Uterus (tissue), 4 donors: ENCODE results near the gene NUP54. TPM values are rescaled to one million over a fixed set of nuclear protein-coding genes. Genes with fewer than 3 reads are reported as not detected.
A peak's percentile ranks its signal among the peaks of the same experiment; 100 is the strongest.

Source experiments
- DNase-seq, 2 donors: peaks; one replicate each; pipeline ENCODE4 v3.0.0-alpha.2; 2019 to 2020
- H3K27ac ChIP-seq, 2 donors: fragments of 200-600 bp; sonication (generic); 1 replicate in 1 of 2; 2 replicates in 1 of 2; pipeline ENCODE4 v1.5.1; 2016 to 2018
- H3K27me3 ChIP-seq, 2 donors: fragments of 200-600 bp; sonication (generic); one replicate each; pipeline ENCODE4 v1.5.1; 2018 to 2019; ENCODE audit warnings: control low read depth in 1 of 2
- H3K36me3 ChIP-seq, 2 donors: fragments of 200-600 bp; sonication (generic); one replicate each; pipeline ENCODE4 v1.5.1; 2019; ENCODE audit warnings: control low read depth in 1 of 2
- H3K4me1 ChIP-seq, 2 donors: fragments of 200-600 bp; sonication (generic); one replicate each; pipeline ENCODE4 v1.5.1; 2018 to 2019; ENCODE audit warnings: control low read depth in 1 of 2
- H3K4me3 ChIP-seq, 2 donors: fragments of 200-600 bp; sonication (generic); 1 replicate in 1 of 2; 2 replicates in 1 of 2; pipeline ENCODE4 v1.5.1; 2018 to 2019; ENCODE audit warnings: mild to moderate bottlenecking in 1 of 2
- H3K9me3 ChIP-seq, 2 donors: fragments of 200-600 bp; sonication (generic); one replicate each; pipeline ENCODE4 v1.5.1; 2019; ENCODE audit warnings: control low read depth in 1 of 2
- POLR2A ChIP-seq, 2 donors: fragments of 450-650 bp; IDR thresholded peaks; one replicate each; pipeline ENCODE4 v1.6.1; 2016; ENCODE audit warnings: antibody characterized with exemption in 2 of 2, mild to moderate bottlenecking in 1 of 2, moderate library complexity in 1 of 2
- intact Hi-C: fragments of 100-400 bp; cut with DNase I; formaldehyde crosslinking; loops from one replicate; pipeline ENCODE4 v1.15.1; 2023; ENCODE audit warnings: low total_unique reads
- total RNA-seq, 4 donors: library from RNA; depleted of rRNA in 3 of 4; stranded (reverse); fragments of >200 nt in 3 of 4; gene quantifications; one replicate each; pipeline versions ENCODE4 v1.1.0 to v1.2.4, GENCODE V29; 2014 to 2023
- TF ChIP-seq, protein P1 (sequence below), 4 experiments: fragments of 200-600 bp in 2 of 4; fragments of 450-650 bp in 2 of 4; sonication (generic) in 2 of 4; IDR thresholded peaks; one replicate each; pipeline ENCODE4 v1.5.1; 2016 to 2019; ENCODE audit warnings: antibody characterized with exemption in 4 of 4, mild to moderate bottlenecking in 2 of 4, moderate library complexity in 1 of 4
- donor health status: DM: yes; HTN: yes; CAD: no.

Gene NUP54, protein sequence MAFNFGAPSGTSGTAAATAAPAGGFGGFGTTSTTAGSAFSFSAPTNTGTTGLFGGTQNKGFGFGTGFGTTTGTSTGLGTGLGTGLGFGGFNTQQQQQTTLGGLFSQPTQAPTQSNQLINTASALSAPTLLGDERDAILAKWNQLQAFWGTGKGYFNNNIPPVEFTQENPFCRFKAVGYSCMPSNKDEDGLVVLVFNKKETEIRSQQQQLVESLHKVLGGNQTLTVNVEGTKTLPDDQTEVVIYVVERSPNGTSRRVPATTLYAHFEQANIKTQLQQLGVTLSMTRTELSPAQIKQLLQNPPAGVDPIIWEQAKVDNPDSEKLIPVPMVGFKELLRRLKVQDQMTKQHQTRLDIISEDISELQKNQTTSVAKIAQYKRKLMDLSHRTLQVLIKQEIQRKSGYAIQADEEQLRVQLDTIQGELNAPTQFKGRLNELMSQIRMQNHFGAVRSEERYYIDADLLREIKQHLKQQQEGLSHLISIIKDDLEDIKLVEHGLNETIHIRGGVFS
- 10 to 100 TPM; 31.2 to 99.5 (median 62.6) TPM for total RNA-seq

GRCh38 chr4:76148142-76148865 is at the start of gene NUP54:
TSS of gene NUP54 (minus strand) at chr4:76148397. CDS start at chr4:76148374, 23 bp downstream.
- Histone ChIP-seq H3K27ac (peak within 1 kb of the TSS; percentile 89 to 92), H3K9me3 (no peaks in the 10 kb centered on the region), H3K4me1 (no peaks in the 10 kb centered on the region), H3K27me3 (no peaks in the 10 kb centered on the region), H3K4me3 (peak within 1 kb of the TSS; percentile 76 to 96), H3K36me3 (no peaks in the 10 kb centered on the region)
- TF ChIP-seq, protein P1, sequence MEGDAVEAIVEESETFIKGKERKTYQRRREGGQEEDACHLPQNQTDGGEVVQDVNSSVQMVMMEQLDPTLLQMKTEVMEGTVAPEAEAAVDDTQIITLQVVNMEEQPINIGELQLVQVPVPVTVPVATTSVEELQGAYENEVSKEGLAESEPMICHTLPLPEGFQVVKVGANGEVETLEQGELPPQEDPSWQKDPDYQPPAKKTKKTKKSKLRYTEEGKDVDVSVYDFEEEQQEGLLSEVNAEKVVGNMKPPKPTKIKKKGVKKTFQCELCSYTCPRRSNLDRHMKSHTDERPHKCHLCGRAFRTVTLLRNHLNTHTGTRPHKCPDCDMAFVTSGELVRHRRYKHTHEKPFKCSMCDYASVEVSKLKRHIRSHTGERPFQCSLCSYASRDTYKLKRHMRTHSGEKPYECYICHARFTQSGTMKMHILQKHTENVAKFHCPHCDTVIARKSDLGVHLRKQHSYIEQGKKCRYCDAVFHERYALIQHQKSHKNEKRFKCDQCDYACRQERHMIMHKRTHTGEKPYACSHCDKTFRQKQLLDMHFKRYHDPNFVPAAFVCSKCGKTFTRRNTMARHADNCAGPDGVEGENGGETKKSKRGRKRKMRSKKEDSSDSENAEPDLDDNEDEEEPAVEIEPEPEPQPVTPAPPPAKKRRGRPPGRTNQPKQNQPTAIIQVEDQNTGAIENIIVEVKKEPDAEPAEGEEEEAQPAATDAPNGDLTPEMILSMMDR (IDR thresholded peaks at IDR 0.05): peak in 1 of 4 experiments; percentile 25
- TF ChIP-seq POLR2A (IDR thresholded peaks at IDR 0.05): peak; percentile 63 to 80
- intact Hi-C loops: no loop called here
- peak; percentile 91 to 94 for DNase-seq

- Histone ChIP-seq H3K27ac (peak overlapping the region; percentile 79 to 84), H3K36me3 (no peaks in the 10 kb centered on the region), H3K27me3 (no peaks in the 10 kb centered on the region), H3K4me1 (peaks cover 16 to 28% of the 10 kb centered on the region in 2 donors), H3K4me3 (no peak overlapping the region), H3K9me3 (no peaks in the 10 kb centered on the region)
- TF ChIP-seq, protein P1 (IDR thresholded peaks at IDR 0.05): no peak
- no peak for TF ChIP-seq POLR2A (IDR thresholded peaks at IDR 0.05)
- DNase-seq: no peak
- intact Hi-C loops: no loop called here
Observed at GRCh38 chr4:76197031-76197743, 49.0 kb upstream of the NUP54 start.

- no peak overlapping the region for H3K4me3 ChIP-seq
- TF ChIP-seq POLR2A (IDR thresholded peaks at IDR 0.05): no peak
- TF ChIP-seq, protein P1 (IDR thresholded peaks at IDR 0.05): no peak
- DNase-seq: no peak
- no peaks in the 10 kb centered on the region for H3K9me3 ChIP-seq
- intact Hi-C loops: no loop called here
- H3K27me3 ChIP-seq: no peaks in the 10 kb centered on the region
- H3K27ac ChIP-seq: peak overlapping the region; percentile 79 to 84
- H3K36me3 ChIP-seq: no peaks in the 10 kb centered on the region
- H3K4me1 ChIP-seq: peaks cover 16 to 28% of the 10 kb centered on the region in 2 donors
Observed at GRCh38 chr4:76196376-76196775, 48.2 kb upstream of the NUP54 start.

- Histone ChIP-seq H3K27ac (peak overlapping the region; percentile 79 to 84), H3K4me3 (no peak overlapping the region), H3K9me3 (no peaks in the 10 kb centered on the region), H3K4me1 (peaks cover 16 to 26% of the 10 kb centered on the region in 2 donors), H3K36me3 (no peaks in the 10 kb centered on the region), H3K27me3 (no peaks in the 10 kb centered on the region)
- no peak for DNase-seq
- intact Hi-C loops: no loop called here
- no peak for TF ChIP-seq POLR2A (IDR thresholded peaks at IDR 0.05)
- TF ChIP-seq, protein P1 (IDR thresholded peaks at IDR 0.05): no peak
Observed at GRCh38 chr4:76195326-76195725, 47.1 kb upstream of the NUP54 start.
